ENCODE results near the gene ADAMTS4. TPM values are rescaled to one million over a fixed set of nuclear protein-coding genes. Genes with fewer than 3 reads are reported as not detected.

The ADAMTS4 gene
- total RNA-seq, 4 donors from 2014 or later: 2.5 to 126 (median 12.0) TPM

- Histone ChIP-seq H3K27ac (replicated peaks in 1 of 4) (peak within 1 kb of the TSS; percentile 87 to 94 (median 90)), H3K36me3 (peaks cover 23 to 40% (median 36%) of the 10 kb centered on the region in 4 donors), H3K9me3 (no peaks in the 10 kb centered on the region), H3K4me1 (peaks cover 32 to 39% (median 38%) of the 10 kb centered on the region in 4 donors), H3K27me3 (no peaks in the 10 kb centered on the region), H3K4me3 (peak within 1 kb of the TSS; percentile 69 to 82 (median 80))
- TF ChIP-seq EP300 (IDR thresholded peaks at IDR 0.05) (no peak), POLR2AphosphoS5 (IDR thresholded peaks at IDR 0.05) (peak; percentile 88 to 94), POLR2A (IDR thresholded peaks at IDR 0.05; ENCODE audit: low read depth) (peak; percentile 76)
- TF ChIP-seq, protein P1, sequence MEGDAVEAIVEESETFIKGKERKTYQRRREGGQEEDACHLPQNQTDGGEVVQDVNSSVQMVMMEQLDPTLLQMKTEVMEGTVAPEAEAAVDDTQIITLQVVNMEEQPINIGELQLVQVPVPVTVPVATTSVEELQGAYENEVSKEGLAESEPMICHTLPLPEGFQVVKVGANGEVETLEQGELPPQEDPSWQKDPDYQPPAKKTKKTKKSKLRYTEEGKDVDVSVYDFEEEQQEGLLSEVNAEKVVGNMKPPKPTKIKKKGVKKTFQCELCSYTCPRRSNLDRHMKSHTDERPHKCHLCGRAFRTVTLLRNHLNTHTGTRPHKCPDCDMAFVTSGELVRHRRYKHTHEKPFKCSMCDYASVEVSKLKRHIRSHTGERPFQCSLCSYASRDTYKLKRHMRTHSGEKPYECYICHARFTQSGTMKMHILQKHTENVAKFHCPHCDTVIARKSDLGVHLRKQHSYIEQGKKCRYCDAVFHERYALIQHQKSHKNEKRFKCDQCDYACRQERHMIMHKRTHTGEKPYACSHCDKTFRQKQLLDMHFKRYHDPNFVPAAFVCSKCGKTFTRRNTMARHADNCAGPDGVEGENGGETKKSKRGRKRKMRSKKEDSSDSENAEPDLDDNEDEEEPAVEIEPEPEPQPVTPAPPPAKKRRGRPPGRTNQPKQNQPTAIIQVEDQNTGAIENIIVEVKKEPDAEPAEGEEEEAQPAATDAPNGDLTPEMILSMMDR (IDR thresholded peaks at IDR 0.05): peak in 1 of 3 experiments; percentile 19
- intact Hi-C loops (cut with DNase I): no loop called here
- peak; percentile 98 for DNase-seq (ENCODE audit: extremely low spot score)
- 8% methylated on average over 17 of the region's 50 CpGs for WGBS
Measured at GRCh38 chr1:161177112-161177935, 21.5 kb downstream of the ADAMTS4 start, which contains the start of gene B4GALT3. Gene B4GALT3 (minus strand): TSS chr1:161177507. CDS start chr1:161176060, 1,447 bp downstream.

GRCh38 chr1:161176468-161177111, 22.3 kb downstream of the ADAMTS4 start:
- Histone ChIP-seq H3K27ac (replicated peaks in 1 of 4) (peak overlapping the region; percentile 87 to 94 (median 90)), H3K4me3 (peak overlapping the region; percentile 69 to 82 (median 80)), H3K36me3 (peaks cover 26 to 47% (median 43%) of the 10 kb centered on the region in 4 donors), H3K27me3 (no peaks in the 10 kb centered on the region), H3K4me1 (peaks cover 33 to 41% (median 39%) of the 10 kb centered on the region in 4 donors), H3K9me3 (no peaks in the 10 kb centered on the region)
- DNase-seq (ENCODE audit: extremely low spot score): no peak
- WGBS: 22% methylated on average over 17 of the region's 17 CpGs
- intact Hi-C loops (cut with DNase I): no loop called here
- no peak for TF ChIP-seq EP300 (IDR thresholded peaks at IDR 0.05)
- TF ChIP-seq, protein P1 (IDR thresholded peaks at IDR 0.05): no peak
- no peak for TF ChIP-seq POLR2AphosphoS5 (IDR thresholded peaks at IDR 0.05)

- Histone ChIP-seq H3K27me3 (no peaks in the 10 kb centered on the region), H3K4me1 (peaks cover 33 to 46% (median 39%) of the 10 kb centered on the region in 4 donors), H3K4me3 (peak overlapping the region; percentile 69 to 82 (median 80)), H3K27ac (replicated peaks in 1 of 4) (peak overlapping the region; percentile 87 to 94 (median 90)), H3K9me3 (no peaks in the 10 kb centered on the region), H3K36me3 (peaks cover 33 to 54% (median 50%) of the 10 kb centered on the region in 4 donors)
- intact Hi-C loops (cut with DNase I): no loop called here
- DNase-seq (ENCODE audit: extremely low spot score): no peak
- TF ChIP-seq, protein P1 (IDR thresholded peaks at IDR 0.05): no peak
- no peak for TF ChIP-seq EP300 (IDR thresholded peaks at IDR 0.05)
- no peak for TF ChIP-seq POLR2AphosphoS5 (IDR thresholded peaks at IDR 0.05)
- 89% methylated on average over 10 of the region's 10 CpGs for WGBS
Measured at GRCh38 chr1:161175771-161176453, 22.9 kb downstream of the ADAMTS4 start.

GRCh38 chr1:161174911-161175310, 23.9 kb downstream of the ADAMTS4 start:
- TF ChIP-seq POLR2A (IDR thresholded peaks at IDR 0.05; ENCODE audit: low read depth): no peak
- TF ChIP-seq EP300 (IDR thresholded peaks at IDR 0.05): no peak
- TF ChIP-seq, protein P1 (IDR thresholded peaks at IDR 0.05): no peak
- no peak for TF ChIP-seq POLR2AphosphoS5 (IDR thresholded peaks at IDR 0.05)
- intact Hi-C loops (cut with DNase I): no loop called here
- Histone ChIP-seq H3K9me3 (no peaks in the 10 kb centered on the region), H3K27me3 (no peaks in the 10 kb centered on the region), H3K4me3 (no peak overlapping the region), H3K36me3 (peaks cover 41 to 64% (median 60%) of the 10 kb centered on the region in 4 donors), H3K4me1 (peaks cover 30 to 46% (median 39%) of the 10 kb centered on the region in 4 donors), H3K27ac (replicated peaks in 1 of 4) (peak overlapping the region in 1 of 4 donors; percentile 92)
- WGBS: 85% methylated on average over 11 of the region's 11 CpGs
- DNase-seq (ENCODE audit: extremely low spot score): no peak
